B cell (primary cell): ENCODE results near the gene PCSK6. TPM values are rescaled to one million over a fixed set of nuclear protein-coding genes. Genes with fewer than 3 reads are reported as not detected.

Source experiments
- ATAC-seq: fragments of 200-7000 bp; cut with Tn5 transposase; one replicate; pipeline ENCODE4 v1.10.0; 2021; ENCODE audit warnings: low read depth, mild to moderate bottlenecking, moderate number of reproducible peaks, moderate library complexity
- CTCF ChIA-PET: fragments of 350-600 bp; sonication (Branson Sonifier 250); formaldehyde crosslinking; loops from one replicate; lab custom pipeline; 2021; ENCODE audit warnings: antibody characterized with exemption, inconsistent platforms; lab: Charles Lee
- POLR2A ChIA-PET: fragments of 350-600 bp; sonication (Branson Sonifier 250); formaldehyde crosslinking; loops from one replicate; lab custom pipeline; 2021; ENCODE audit warnings: antibody characterized with exemption; lab: Charles Lee
- DNase-seq: peaks from one replicate; pipeline ENCODE4 v3.0.0; 2013
- H2AFZ ChIP-seq: 2 replicates; pipeline ENCODE4 v1.6.1; 2012; ENCODE audit warnings: mild to moderate bottlenecking, low read depth, low read length; ENCODE audit not compliant: insufficient read depth, poor library complexity, severe bottlenecking
- H3K27ac ChIP-seq, 2 donors: 1 replicate in 1 of 2; 2 replicates in 1 of 2; pipeline ENCODE4 v1.5.1; 2012 to 2013; ENCODE audit warnings: low read length in 2 of 2, mild to moderate bottlenecking in 2 of 2, moderate library complexity in 1 of 2
- H3K27me3 ChIP-seq, 4 experiments: fragments of 200-600 bp in 1 of 4; sonication (generic) in 1 of 4; replicated peaks in 1 of 4; 1 replicate in 2 of 4; 2 replicates in 2 of 4; pipeline versions ENCODE4 v1.6.1 to v1.7.0; 2013 to 2016; ENCODE audit warnings: low read length in 3 of 4, mild to moderate bottlenecking in 2 of 4, mixed read lengths in 1 of 4, moderate library complexity in 1 of 4; ENCODE audit not compliant: insufficient read depth in 4 of 4, control insufficient read depth in 3 of 4; ENCODE audit errors: control extremely low read depth in 1 of 4
- H3K36me3 ChIP-seq, 2 experiments: replicated peaks in 1 of 2; 1 replicate in 1 of 2; 2 replicates in 1 of 2; pipeline versions ENCODE4 v1.6.1 to v1.7.1; 2013; ENCODE audit warnings: low read length in 1 of 2; ENCODE audit not compliant: insufficient read depth in 2 of 2, control insufficient read depth in 1 of 2; ENCODE audit errors: control extremely low read depth in 1 of 2, extremely low read depth in 1 of 2
- H3K4me1 ChIP-seq, 2 donors: fragments of 200-600 bp in 1 of 2; sonication (generic) in 1 of 2; 1 replicate in 1 of 2; 2 replicates in 1 of 2; pipeline versions ENCODE4 v1.5.1 to v1.6.1; 2013 to 2017; ENCODE audit warnings: low read length in 2 of 2; ENCODE audit not compliant: control insufficient read depth in 2 of 2, insufficient read depth in 2 of 2
- H3K4me2 ChIP-seq: replicated peaks from 2 replicates; pipeline ENCODE3; 2012; ENCODE audit warnings: mild to moderate bottlenecking, low read depth, low read length; ENCODE audit not compliant: poor library complexity, severe bottlenecking
- H3K4me3 ChIP-seq, 5 experiments: fragments of 200-600 bp in 1 of 5; sonication (generic) in 1 of 5; 1 replicate in 3 of 5; 2 replicates in 2 of 5; pipeline versions ENCODE4 v1.5.1 to v1.7.0; 2011 to 2016; ENCODE audit warnings: low read length in 4 of 5, mild to moderate bottlenecking in 4 of 5, low read depth in 2 of 5, control low read depth in 1 of 5, moderate library complexity in 1 of 5; ENCODE audit not compliant: insufficient read depth in 1 of 5; ENCODE audit errors: control extremely low read depth in 1 of 5, extremely low read depth in 1 of 5
- H3K79me2 ChIP-seq: fragments of 200-600 bp; sonication (generic); one replicate; pipeline ENCODE4 v1.6.0; 2016; ENCODE audit warnings: low read length; ENCODE audit not compliant: control insufficient read depth, insufficient read depth
- H3K9ac ChIP-seq: fragments of 200-600 bp; sonication (generic); 2 replicates; pipeline ENCODE4 v1.6.1; 2017; ENCODE audit warnings: mild to moderate bottlenecking, low read length, moderate library complexity
- H3K9me3 ChIP-seq, 3 donors: one replicate each; pipeline versions ENCODE4 v1.6.1 to v1.7.1; 2013; ENCODE audit warnings: low read length in 2 of 3; ENCODE audit not compliant: control insufficient read depth in 2 of 3, insufficient read depth in 1 of 3; ENCODE audit errors: control extremely low read depth in 1 of 3
- H4K20me1 ChIP-seq: 2 replicates; pipeline ENCODE4 v1.6.0; 2012; ENCODE audit warnings: mild to moderate bottlenecking, low read length; ENCODE audit not compliant: insufficient read depth, control insufficient read depth, poor library complexity, severe bottlenecking
- H3K27ac Mint-ChIP-seq: one replicate; pipeline ENCODE4 v1.8.0; 2021; ENCODE audit warnings: mixed read lengths
- H3K27me3 Mint-ChIP-seq: one replicate; pipeline ENCODE4 v1.8.0; 2021; ENCODE audit warnings: mixed read lengths
- H3K4me1 Mint-ChIP-seq: one replicate; pipeline ENCODE4 v1.8.0; 2021; ENCODE audit warnings: mixed read lengths
- H3K4me3 Mint-ChIP-seq: one replicate; pipeline ENCODE4 v1.8.0; 2021; ENCODE audit warnings: mixed read lengths
- H3K9me3 Mint-ChIP-seq: one replicate; pipeline ENCODE4 v1.8.0; 2022; ENCODE audit warnings: mixed read lengths; ENCODE audit not compliant: insufficient read depth
- EZH2 ChIP-seq: IDR thresholded peaks from 2 replicates; pipeline ENCODE4 v1.6.1; 2012; ENCODE audit warnings: borderline replicate concordance, low read depth, mild to moderate bottlenecking, moderate library complexity, low read length; ENCODE audit not compliant: insufficient read depth, poor library complexity, severe bottlenecking
- WGBS: methylation state at CpG from one replicate; pipeline ENCODE4 v1.1.5; 2013; ENCODE audit warnings: missing lambda C conversion rate; ENCODE audit not compliant: insufficient coverage; 5-methylcytosine and 5-hydroxymethylcytosine counted together
- intact Hi-C: fragments of 100-400 bp; cut with micrococcal nuclease; formaldehyde crosslinking; loops from one replicate; pipeline ENCODE4 v1.10.0; 2022
- polyA plus RNA-seq: library from polyadenylated mRNA; depleted of rRNA; stranded (reverse); fragments of >200 nt; gene quantifications from 2 replicates; pipeline ENCODE4 v1.2.3, GENCODE V29; 2012
- total RNA-seq, 2 donors: library from RNA; stranded (reverse); fragments of 120-200 nt in 1 of 2; gene quantifications; 1 replicate in 1 of 2; 2 replicates in 1 of 2; pipeline versions ENCODE4 v1.2.3 to v1.2.4, GENCODE V29; 2013 to 2022
- TF ChIP-seq, protein P1 (sequence below): fragments of 200-600 bp; IDR thresholded peaks from one replicate; pipeline ENCODE4 v1.8.0; 2022; ENCODE audit warnings: antibody characterized with exemption, mild to moderate bottlenecking

The PCSK6 gene
- total and polyA plus RNA-seq, 2 donors (not counting 1 experiment from before 2014, with no cell fraction given): 0.66 to 1.6 TPM

- 96% methylated on average over 19 of the region's 20 CpGs for WGBS
- no peak overlapping the region for H3K27ac ChIP-seq
- H3K79me2 ChIP-seq: no peaks in the 10 kb centered on the region
- no peak overlapping the region for H3K4me2 ChIP-seq
- H3K4me3 ChIP-seq: no peak overlapping the region
- TF ChIP-seq, protein P1, sequence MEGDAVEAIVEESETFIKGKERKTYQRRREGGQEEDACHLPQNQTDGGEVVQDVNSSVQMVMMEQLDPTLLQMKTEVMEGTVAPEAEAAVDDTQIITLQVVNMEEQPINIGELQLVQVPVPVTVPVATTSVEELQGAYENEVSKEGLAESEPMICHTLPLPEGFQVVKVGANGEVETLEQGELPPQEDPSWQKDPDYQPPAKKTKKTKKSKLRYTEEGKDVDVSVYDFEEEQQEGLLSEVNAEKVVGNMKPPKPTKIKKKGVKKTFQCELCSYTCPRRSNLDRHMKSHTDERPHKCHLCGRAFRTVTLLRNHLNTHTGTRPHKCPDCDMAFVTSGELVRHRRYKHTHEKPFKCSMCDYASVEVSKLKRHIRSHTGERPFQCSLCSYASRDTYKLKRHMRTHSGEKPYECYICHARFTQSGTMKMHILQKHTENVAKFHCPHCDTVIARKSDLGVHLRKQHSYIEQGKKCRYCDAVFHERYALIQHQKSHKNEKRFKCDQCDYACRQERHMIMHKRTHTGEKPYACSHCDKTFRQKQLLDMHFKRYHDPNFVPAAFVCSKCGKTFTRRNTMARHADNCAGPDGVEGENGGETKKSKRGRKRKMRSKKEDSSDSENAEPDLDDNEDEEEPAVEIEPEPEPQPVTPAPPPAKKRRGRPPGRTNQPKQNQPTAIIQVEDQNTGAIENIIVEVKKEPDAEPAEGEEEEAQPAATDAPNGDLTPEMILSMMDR: no peak
- no peak for TF ChIP-seq EZH2
- H3K27me3 ChIP-seq: peaks cover 0 to 45% (median 4%) of the 10 kb centered on the region in 4 experiments
- peaks cover 22 to 23% of the 10 kb centered on the region in 2 donors for H3K4me1 ChIP-seq
- Mint-ChIP-seq H3K4me1 (peaks cover 33% of the 10 kb centered on the region), H3K27me3 (peaks cover 53% of the 10 kb centered on the region), H3K9me3 (no peaks in the 10 kb centered on the region), H3K27ac (no peak overlapping the region), H3K4me3 (no peak overlapping the region)
- H3K9ac ChIP-seq: no peak overlapping the region
- ChIA-PET CTCF (no interaction called here), POLR2A (no interaction called here)
- H4K20me1 ChIP-seq: no peaks in the 10 kb centered on the region
- H3K36me3 ChIP-seq: no peaks in the 10 kb centered on the region
- DNase-seq: no peak
- H3K9me3 ChIP-seq: peaks cover 0 to 8% (median 0%) of the 10 kb centered on the region in 3 donors
- H2AFZ ChIP-seq: no peak overlapping the region
- no peak for ATAC-seq
- intact Hi-C loops: no loop called here
These were observed 8.1 kb upstream of the PCSK6 start for GRCh38 chr15:101497484-101498034.

DNA sequence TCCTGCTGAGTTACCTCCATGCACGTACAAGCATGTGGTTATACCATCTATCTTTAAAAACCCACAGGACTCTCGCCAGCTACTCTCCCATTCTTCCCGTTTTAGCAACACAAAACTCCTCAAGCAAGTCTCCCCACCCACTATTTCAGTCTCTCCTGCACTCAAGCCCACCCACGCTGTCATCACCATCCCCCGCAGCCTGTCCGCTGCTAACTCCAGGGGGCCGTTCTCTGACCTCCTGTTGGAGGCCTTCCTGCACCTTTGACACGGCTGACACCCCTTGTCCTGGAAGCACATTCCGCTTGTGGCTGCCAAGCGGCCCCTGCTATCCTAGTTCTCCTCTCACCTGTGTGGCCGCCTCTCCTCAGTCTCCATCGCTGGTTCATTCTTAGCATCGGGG is 7.5 kb upstream of the PCSK6 start:
- peaks cover 0 to 42% (median 4%) of the 10 kb centered on the region in 4 experiments for H3K27me3 ChIP-seq
- CTCF ChIA-PET: no interaction called here
- no peak for TF ChIP-seq EZH2
- TF ChIP-seq, protein P1: no peak
- ATAC-seq: no peak
- DNase-seq: no peak
- Mint-ChIP-seq H3K27me3 (peaks cover 58% of the 10 kb centered on the region), H3K27ac (no peak overlapping the region), H3K9me3 (no peaks in the 10 kb centered on the region), H3K4me1 (peaks cover 33% of the 10 kb centered on the region), H3K4me3 (no peak overlapping the region)
- H2AFZ ChIP-seq: no peak overlapping the region
- no peaks in the 10 kb centered on the region for H4K20me1 ChIP-seq
- WGBS: 78% methylated on average over 13 of the region's 13 CpGs
- peaks cover 20 to 23% of the 10 kb centered on the region in 2 donors for H3K4me1 ChIP-seq
- H3K27ac ChIP-seq: no peak overlapping the region
- no peak overlapping the region for H3K4me3 ChIP-seq
- POLR2A ChIA-PET: no interaction called here
- no peaks in the 10 kb centered on the region for H3K36me3 ChIP-seq
- H3K4me2 ChIP-seq: no peak overlapping the region
- H3K9ac ChIP-seq: no peak overlapping the region
- H3K79me2 ChIP-seq: no peaks in the 10 kb centered on the region
- intact Hi-C loops: no loop called here
- peaks cover 0 to 8% (median 0%) of the 10 kb centered on the region in 3 donors for H3K9me3 ChIP-seq
